IMR-90 (cell line): ENCODE results near the gene E2F3. TPM values are rescaled to one million over a fixed set of nuclear protein-coding genes. Genes with fewer than 3 reads are reported as not detected.

Experiments
- ATAC-seq: fragments of 200-7000 bp; cut with Tn5 transposase; 2 replicates; pipeline ENCODE4 v1.9.1; 2020; ENCODE audit warnings: low read depth, mild to moderate bottlenecking, moderate library complexity
- BruUV-seq: library from RNA; stranded (reverse); fragments of 400-500 nt; replicated peaks from 2 replicates; lab custom pipeline; 2021; lab: Mats Ljungman, UMichigan
- CTCF ChIA-PET: fragments of 300-600 bp; formaldehyde crosslinking; extraction: SDS; loops from one replicate; lab custom pipeline; 2021; ENCODE audit warnings: antibody characterized with exemption; lab: Yijun Ruan, JAX
- POLR2A ChIA-PET: fragments of 300-600 bp; sonication (Branson Sonifier 250); formaldehyde crosslinking; loops from one replicate; lab custom pipeline; 2022; ENCODE audit warnings: antibody characterized with exemption; ENCODE audit not compliant: unreplicated experiment; lab: Charles Lee
- DNase-seq: peaks from one replicate; pipeline ENCODE4 v3.0.0; 2013
- H2AFZ ChIP-seq: replicated peaks from 2 replicates; pipeline ENCODE3; 2013; ENCODE audit warnings: low read length, mild to moderate bottlenecking; ENCODE audit not compliant: poor library complexity
- H2AK5ac ChIP-seq: 2 replicates; pipeline ENCODE4 v1.6.1; 2013; ENCODE audit warnings: low read depth, low read length, inconsistent platforms
- H2AK9ac ChIP-seq: replicated peaks from 2 replicates; pipeline ENCODE3; 2013; ENCODE audit warnings: mild to moderate bottlenecking, low read depth, low read length, moderate library complexity; ENCODE audit not compliant: poor library complexity
- H2BK120ac ChIP-seq: 2 replicates; pipeline ENCODE4 v1.6.1; 2013; ENCODE audit warnings: low read depth, low read length, inconsistent platforms
- H2BK15ac ChIP-seq: 3 replicates; pipeline ENCODE4 v1.6.1; 2013; ENCODE audit warnings: low read depth, low read length, inconsistent platforms
- H2BK20ac ChIP-seq: 2 replicates; pipeline ENCODE4 v1.6.1; 2013; ENCODE audit warnings: low read depth, mild to moderate bottlenecking, inconsistent platforms, low read length, moderate library complexity
- H2BK5ac ChIP-seq: 2 replicates; pipeline ENCODE4 v1.6.1; 2013; ENCODE audit warnings: mild to moderate bottlenecking, low read depth, low read length, inconsistent platforms; ENCODE audit not compliant: poor library complexity, severe bottlenecking
- H3K14ac ChIP-seq: replicated peaks from 2 replicates; pipeline ENCODE4 v1.6.1; 2013; ENCODE audit warnings: low read depth, low read length, inconsistent platforms
- H3K18ac ChIP-seq: 2 replicates; pipeline ENCODE4 v1.6.1; 2013; ENCODE audit warnings: low read depth, low read length, control low read depth
- H3K23ac ChIP-seq: 2 replicates; pipeline ENCODE4 v1.6.1; 2013; ENCODE audit warnings: low read depth, low read length, inconsistent platforms
- H3K27ac ChIP-seq: 2 replicates; pipeline ENCODE4 v1.5.1; 2013; ENCODE audit warnings: mild to moderate bottlenecking, control low read depth, low read length; ENCODE audit not compliant: insufficient read depth
- H3K27me3 ChIP-seq: 2 replicates; pipeline ENCODE4 v1.6.1; 2013; ENCODE audit warnings: low read length; ENCODE audit not compliant: control insufficient read depth, insufficient read depth
- H3K36me3 ChIP-seq: 2 replicates; pipeline ENCODE4 v1.6.1; 2013; ENCODE audit warnings: low read length, mixed read lengths; ENCODE audit not compliant: control insufficient read depth, insufficient read depth
- H3K4ac ChIP-seq: 2 replicates; pipeline ENCODE4 v1.6.1; 2013; ENCODE audit warnings: low read depth, low read length, inconsistent platforms
- H3K4me1 ChIP-seq: 2 replicates; pipeline ENCODE4 v1.6.1; 2013; ENCODE audit warnings: low read length, mixed read lengths; ENCODE audit not compliant: control insufficient read depth, insufficient read depth
- H3K4me2 ChIP-seq: 2 replicates; pipeline ENCODE4 v1.6.1; 2013; ENCODE audit warnings: low read depth, mild to moderate bottlenecking, control low read depth, low read length, moderate library complexity
- H3K4me3 ChIP-seq: 2 replicates; pipeline ENCODE4 v1.5.1; 2013; ENCODE audit warnings: low read depth, mild to moderate bottlenecking, control low read depth, low read length, moderate library complexity; ENCODE audit not compliant: insufficient read depth
- H3K56ac ChIP-seq: 2 replicates; pipeline ENCODE4 v1.6.1; 2013; ENCODE audit warnings: low read length, inconsistent platforms; ENCODE audit not compliant: insufficient read depth; ENCODE audit errors: extremely low read depth
- H3K79me1 ChIP-seq, 2 experiments: 2 replicates each; pipeline ENCODE4 v1.6.1; 2013; ENCODE audit warnings: low read length in 2 of 2, inconsistent platforms in 1 of 2, low read depth in 1 of 2
- H3K9ac ChIP-seq: 2 replicates; pipeline ENCODE4 v1.6.1; 2013; ENCODE audit warnings: low read depth, low read length, control low read depth
- H3K9me1 ChIP-seq: 2 replicates; pipeline ENCODE4 v1.6.1; 2013; ENCODE audit warnings: low read length, inconsistent platforms; ENCODE audit not compliant: insufficient read depth
- H3K9me3 ChIP-seq: 2 replicates; pipeline ENCODE4 v1.6.1; 2013; ENCODE audit warnings: low read length; ENCODE audit not compliant: control insufficient read depth, insufficient read depth
- H4K20me1 ChIP-seq: 2 replicates; pipeline ENCODE4 v1.6.1; 2013; ENCODE audit warnings: low read length, inconsistent platforms; ENCODE audit not compliant: insufficient read depth
- H4K5ac ChIP-seq: 2 replicates; pipeline ENCODE4 v1.6.1; 2013; ENCODE audit warnings: mild to moderate bottlenecking, low read depth, low read length, control low read depth
- H4K8ac ChIP-seq, 2 experiments: 2 replicates each; pipeline ENCODE4 v1.6.1; 2013; ENCODE audit warnings: low read depth in 2 of 2, low read length in 2 of 2, control low read depth in 1 of 2, inconsistent platforms in 1 of 2
- H4K91ac ChIP-seq: 2 replicates; pipeline ENCODE4 v1.6.1; 2013; ENCODE audit warnings: low read depth, low read length, inconsistent platforms; ENCODE audit not compliant: insufficient read depth
- BHLHE40 ChIP-seq: fragments of 150-350 bp; IDR thresholded peaks from 2 replicates; pipeline ENCODE4 v1.6.1; 2016; ENCODE audit warnings: mild to moderate bottlenecking, low read depth, low read length
- MAFK ChIP-seq: IDR thresholded peaks from 2 replicates; pipeline ENCODE4 v1.6.1; 2012; ENCODE audit warnings: low read depth, low read length, improper control_type of control experiment
- MAZ ChIP-seq: IDR thresholded peaks from 2 replicates; pipeline ENCODE4 v1.6.1; 2012; ENCODE audit warnings: low read depth, mild to moderate bottlenecking, low read length, improper control_type of control experiment, moderate library complexity, borderline replicate concordance
- MXI1 ChIP-seq: IDR thresholded peaks from 2 replicates; pipeline ENCODE4 v1.6.1; 2012; ENCODE audit warnings: low read depth, mild to moderate bottlenecking, low read length, moderate library complexity, borderline replicate concordance
- NFE2L2 ChIP-seq: fragments of 150-350 bp; IDR thresholded peaks from 2 replicates; pipeline ENCODE4 v1.6.1; 2016; ENCODE audit warnings: low read depth, mild to moderate bottlenecking, low read length
- RAD21 ChIP-seq: IDR thresholded peaks from 2 replicates; pipeline ENCODE4 v1.6.1; 2012; ENCODE audit warnings: low read length, improper control_type of control experiment
- RCOR1 ChIP-seq: IDR thresholded peaks from 2 replicates; pipeline ENCODE4 v1.6.1; 2012; ENCODE audit warnings: mild to moderate bottlenecking, low read length, improper control_type of control experiment; ENCODE audit not compliant: insufficient replicate concordance
- RFX5 ChIP-seq: IDR thresholded peaks from 2 replicates; pipeline ENCODE4 v1.8.0; 2012; ENCODE audit warnings: low read depth, mild to moderate bottlenecking, low read length, moderate library complexity
- SMC3 ChIP-seq: fragments of 150-350 bp; IDR thresholded peaks from 2 replicates; pipeline ENCODE4 v1.6.1; 2016; ENCODE audit warnings: low read depth, mild to moderate bottlenecking, antibody characterized with exemption, low read length, moderate library complexity
- WGBS, 2 experiments: methylation state at CpG; one replicate each; pipeline versions ENCODE4 v1.1.5 to v1.1.7; 2013; ENCODE audit warnings: missing lambda C conversion rate in 2 of 2; ENCODE audit not compliant: insufficient read length in 1 of 2; ENCODE audit errors: extremely low coverage in 2 of 2; 5-methylcytosine and 5-hydroxymethylcytosine counted together
- dilution Hi-C: fragments of 300-500 bp; cut with HindIII; formaldehyde crosslinking; loops from one replicate; pipeline ENCODE4 v1.14.3; 2018; ENCODE audit warnings: low sequenced_read_pairs; ENCODE audit not compliant: unreplicated experiment
- in situ Hi-C: fragments of 300-500 bp; cut with MboI; formaldehyde crosslinking; loops from 3 replicates; pipeline ENCODE4 v1.14.3; 2019; ENCODE audit warnings: low sequenced_read_pairs, inconsistent platforms, mixed read lengths
- intact Hi-C: fragments of 100-400 bp; cut with micrococcal nuclease; formaldehyde crosslinking; loops from 2 replicates; pipeline ENCODE4 v1.10.0; 2022
- polyA plus RNA-seq, 3 experiments: library from polyadenylated mRNA; depleted of rRNA; stranded (reverse); fragments of >200 nt; gene quantifications; 2 replicates each; pipeline ENCODE4 v1.2.3, GENCODE V29; 2012; ENCODE audit warnings: low replicate concordance in 1 of 3
- total RNA-seq: library from RNA; depleted of rRNA; stranded (reverse); fragments of >200 nt; gene quantifications from 2 replicates; pipeline ENCODE4 v1.2.3, GENCODE V29; 2012

The E2F3 gene
- total and polyA plus RNA-seq, 2 of the 4 experiments (the other 2 are of a cell fraction), result 2.3 to 8.2 TPM

- ATAC-seq, result no peak
- Histone ChIP-seq H2AK5ac (no peak overlapping the region), H3K4ac (no peak overlapping the region), H2BK15ac (no peak overlapping the region), H3K18ac (no peak overlapping the region), H2BK120ac (no peak overlapping the region), H2BK5ac (no peak overlapping the region), H2BK20ac (no peak overlapping the region), H3K4me3 (no peak overlapping the region), H3K4me2 (no peak overlapping the region), H3K9me3 (no peaks in the 10 kb centered on the region), H3K36me3 (peaks cover 7% of the 10 kb centered on the region; the same call in 1 of the 2 replicates), H3K9ac (no peak overlapping the region), H3K56ac (no peak overlapping the region), H2AK9ac (no peak overlapping the region), H2AFZ (no peak overlapping the region), H3K4me1 (peaks cover 4% of the 10 kb centered on the region; the same call in 1 of the 2 replicates), H4K91ac (no peak overlapping the region), H3K27me3 (no peaks in the 10 kb centered on the region), H3K14ac (no peak overlapping the region), H3K27ac (no peak overlapping the region; the same call in 1 of the 2 replicates), H4K20me1 (peaks cover 54% of the 10 kb centered on the region), H3K23ac (no peak overlapping the region), H4K5ac (no peak overlapping the region), H4K8ac (no peak overlapping the region), H3K79me1 (peaks cover 36 to 64% of the 10 kb centered on the region in 2 experiments), H3K9me1 (peaks cover 6% of the 10 kb centered on the region; the same call in 1 of the 2 replicates)
- dilution Hi-C loops, result no loop called here
- no peak for DNase-seq
- TF ChIP-seq MXI1 (no peak), RAD21 (no peak), BHLHE40 (no peak), NFE2L2 (no peak), RFX5 (no peak), MAZ (no peak), RCOR1 (no peak), MAFK (no peak), SMC3 (no peak)
- intact Hi-C loops, result no loop called here
- WGBS, 2 experiments, result no CpG with 5 or more reads among the region's 4 CpGs
- in situ Hi-C loops, result no loop called here
- CTCF ChIA-PET, result no interaction called here
- BruUV-seq, result no TSS peak
- POLR2A ChIA-PET, result no interaction called here
These were observed 38.6 kb downstream of the E2F3 start for GRCh38 chr6:20440296-20440695.
